Amniotic stem cell (primary cell): ENCODE data around the gene NGF.
A peak's percentile ranks its signal among the peaks of the same experiment; 100 is the strongest.

Experiments used
- DNase-seq: peaks from one replicate; lab custom pipeline; 2025; lab: John Stamatoyannopoulos, UW

The NGF gene

DNA sequence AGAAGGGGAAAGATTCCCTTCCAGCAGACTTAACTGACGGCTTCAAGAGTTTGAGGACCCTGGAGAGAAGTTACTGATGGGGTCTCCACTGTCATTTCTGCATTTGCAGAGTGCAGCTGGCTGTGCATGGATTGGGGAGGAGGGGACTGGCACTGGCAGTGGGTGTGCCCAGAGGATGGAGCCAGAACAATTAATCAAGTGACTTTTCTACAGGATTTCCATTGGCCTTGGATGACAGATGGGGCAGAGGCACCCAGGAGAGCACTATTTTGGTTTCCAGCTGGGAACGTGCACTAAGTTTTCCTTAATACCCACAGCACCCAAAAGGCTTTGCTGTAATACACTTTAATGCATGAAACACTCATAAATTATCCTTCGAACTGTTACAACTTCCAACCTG, 1.3 kb downstream of the NGF start:
- DNase-seq = no peak

- DNase-seq = no peak
These were observed 5.0 kb downstream of the NGF start for GRCh38 chr1:115332813-115333608.

- no peak for DNase-seq
These were observed 6.3 kb downstream of the NGF start for GRCh38 chr1:115331558-115332331.

- peak; percentile 89 for DNase-seq
These were observed 7.5 kb downstream of the NGF start for GRCh38 chr1:115330480-115331013.

- DNase-seq = no peak
These were observed 8.1 kb downstream of the NGF start for GRCh38 chr1:115329965-115330364.

- no peak for DNase-seq
These were observed 10.8 kb downstream of the NGF start for GRCh38 chr1:115327270-115327669.

GRCh38 chr1:115326419-115326818, 11.6 kb downstream of the NGF start:
- no peak for DNase-seq

DNA sequence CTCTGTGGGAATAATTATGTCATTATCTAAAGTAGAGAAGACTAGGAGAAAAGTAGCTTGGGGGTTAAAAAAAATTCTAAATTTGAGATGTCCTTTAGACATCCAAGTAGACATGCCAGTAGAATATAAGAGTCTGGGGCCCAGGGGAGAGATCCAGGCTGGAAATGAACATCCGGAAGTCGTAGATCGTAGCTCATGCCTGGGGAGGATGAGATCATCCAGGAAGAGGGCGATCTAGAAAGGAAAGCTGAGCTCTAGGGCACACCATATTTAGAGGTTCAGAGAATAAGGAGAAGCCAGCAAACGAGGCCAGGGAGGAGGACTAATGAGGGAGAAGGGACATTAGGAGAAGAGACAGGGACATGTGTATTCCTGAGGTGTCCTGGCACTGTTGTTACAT, 12.2 kb downstream of the NGF start:
- DNase-seq = no peak

- DNase-seq = no peak
These were observed 13.2 kb downstream of the NGF start for GRCh38 chr1:115324649-115325420.

DNA sequence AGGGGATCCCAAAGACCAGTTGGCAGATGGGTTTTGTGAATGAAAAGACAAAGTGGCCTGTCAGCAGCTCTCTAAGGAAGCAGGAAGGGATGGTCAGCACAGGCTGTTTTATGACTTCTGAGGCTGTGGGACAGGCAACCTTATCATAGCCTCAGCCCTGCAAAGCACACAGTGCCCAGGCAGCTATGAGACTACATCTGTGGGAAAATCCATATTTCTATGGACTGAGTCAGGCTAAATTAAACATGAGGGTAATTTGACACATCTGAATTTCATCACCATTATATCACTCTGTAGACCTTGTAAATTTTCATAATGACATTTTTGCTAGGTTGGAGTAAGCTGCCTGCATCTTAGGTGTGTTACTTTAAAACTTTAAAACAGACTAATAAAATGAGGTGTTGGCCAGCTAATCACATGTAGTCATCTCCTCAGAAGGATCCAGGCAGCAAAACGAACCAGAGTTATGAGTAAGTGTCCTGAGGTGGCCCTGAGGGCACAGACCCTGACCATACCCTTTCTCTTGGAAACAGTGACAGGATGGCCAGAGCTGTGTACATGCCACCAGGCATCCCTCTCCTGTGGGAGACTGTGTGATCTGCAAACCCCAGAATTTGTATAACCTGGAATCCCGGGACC, 14.6 kb downstream of the NGF start:
- DNase-seq = no peak

- no peak for DNase-seq
These were observed 15.4 kb downstream of the NGF start for GRCh38 chr1:115322631-115323030.

DNA sequence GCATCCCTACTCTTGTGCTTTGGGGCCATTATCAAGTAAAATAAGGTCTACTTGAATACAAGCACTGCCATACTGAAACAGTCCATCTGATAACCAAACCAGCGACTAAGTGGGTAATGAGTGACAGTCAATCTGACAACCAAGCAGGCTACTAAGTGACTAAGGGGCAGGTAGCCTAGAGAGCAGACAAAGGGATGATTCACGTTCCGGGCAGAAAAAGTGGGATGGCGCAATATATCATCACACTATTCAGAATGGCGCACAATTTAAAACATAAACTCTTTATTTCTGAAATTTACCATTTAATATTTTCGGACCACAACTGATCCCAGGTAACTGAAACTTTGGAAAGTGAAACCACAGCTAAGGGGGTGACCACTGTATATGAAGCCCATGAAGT, 17.7 kb downstream of the NGF start:
- DNase-seq = no peak

DNA sequence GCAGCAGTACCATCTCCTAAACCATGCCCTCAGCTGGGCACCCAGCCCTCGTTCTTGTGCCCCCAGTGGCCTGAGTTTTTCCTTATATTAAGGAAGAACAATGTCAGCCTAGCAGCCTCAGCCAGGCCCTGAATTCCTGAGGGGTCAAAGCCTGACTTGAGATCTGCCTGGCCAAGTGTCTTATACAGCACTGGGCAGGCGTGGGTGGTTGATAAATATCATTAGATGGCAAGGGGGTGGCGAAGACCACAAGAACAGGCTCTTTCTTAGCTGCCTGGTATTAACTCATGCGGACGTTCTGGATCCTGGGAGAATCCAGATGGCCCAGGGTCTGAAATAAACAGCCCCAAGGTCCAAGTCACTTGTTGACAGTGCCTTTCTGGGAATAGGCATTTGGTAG, 18.3 kb downstream of the NGF start:
- no peak for DNase-seq

GRCh38 chr1:115317101-115318012, 20.7 kb downstream of the NGF start:
- no peak for DNase-seq

DNA sequence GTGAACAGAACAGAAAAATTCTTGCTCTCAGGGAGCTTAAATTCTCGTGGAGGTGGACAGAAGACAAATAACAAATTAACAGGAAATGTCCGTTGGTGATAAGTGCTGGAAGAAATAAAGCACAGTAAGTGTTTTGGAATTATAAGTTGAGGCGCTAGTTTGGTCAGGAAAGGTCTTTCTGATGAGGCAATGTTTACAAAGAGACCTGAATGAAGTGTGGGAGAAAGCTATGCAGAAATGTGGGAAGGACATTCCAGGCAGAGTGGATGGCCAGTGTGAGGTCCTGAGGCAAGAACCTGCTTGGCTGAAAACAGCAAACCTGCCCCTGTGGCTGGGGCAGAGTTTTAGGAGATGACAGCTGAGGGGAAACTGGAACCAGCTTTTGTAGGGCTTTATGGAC, 23.3 kb downstream of the NGF start:
- no peak for DNase-seq

- DNase-seq = no peak
These were observed 24.0 kb downstream of the NGF start for GRCh38 chr1:115314092-115314491.

DNA sequence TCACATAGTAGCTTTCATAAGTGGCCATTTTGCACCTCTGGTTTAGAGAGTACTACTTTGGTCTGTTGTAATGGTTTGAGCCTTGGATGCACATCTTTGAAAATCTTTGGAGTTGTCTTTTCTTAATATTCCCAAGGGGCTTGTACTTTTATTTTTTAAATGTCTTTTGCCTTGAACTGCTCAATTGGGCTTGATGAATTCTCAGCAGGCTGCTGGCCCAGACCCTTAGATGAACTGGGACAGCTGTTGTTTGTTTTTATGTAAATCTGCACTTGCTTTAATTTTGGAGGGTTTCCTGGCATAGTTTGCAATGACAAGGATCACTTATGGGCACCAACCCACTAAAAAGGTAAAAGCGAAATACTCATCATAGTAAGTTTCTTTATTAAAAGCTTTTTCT, 24.9 kb downstream of the NGF start:
- no peak for DNase-seq

DNA sequence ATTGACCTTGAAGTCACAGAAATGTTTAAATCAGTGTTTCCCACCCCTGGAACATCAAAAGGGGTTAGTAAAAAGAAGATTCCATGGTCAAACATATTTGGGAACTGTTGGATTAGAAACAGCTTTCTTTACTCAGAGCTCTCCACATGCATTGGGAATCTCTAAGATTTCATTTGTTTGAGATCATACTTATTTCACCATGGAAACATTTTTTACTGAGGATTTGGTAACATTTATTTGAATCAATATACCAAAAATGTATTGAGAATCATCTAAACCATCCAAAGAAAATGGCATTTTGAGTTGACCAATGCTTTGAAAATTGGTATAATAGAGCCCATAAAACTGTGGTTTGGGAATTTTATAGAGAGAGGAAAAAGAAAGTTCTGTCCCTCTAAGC, 25.3 kb downstream of the NGF start:
- DNase-seq = no peak

DNA sequence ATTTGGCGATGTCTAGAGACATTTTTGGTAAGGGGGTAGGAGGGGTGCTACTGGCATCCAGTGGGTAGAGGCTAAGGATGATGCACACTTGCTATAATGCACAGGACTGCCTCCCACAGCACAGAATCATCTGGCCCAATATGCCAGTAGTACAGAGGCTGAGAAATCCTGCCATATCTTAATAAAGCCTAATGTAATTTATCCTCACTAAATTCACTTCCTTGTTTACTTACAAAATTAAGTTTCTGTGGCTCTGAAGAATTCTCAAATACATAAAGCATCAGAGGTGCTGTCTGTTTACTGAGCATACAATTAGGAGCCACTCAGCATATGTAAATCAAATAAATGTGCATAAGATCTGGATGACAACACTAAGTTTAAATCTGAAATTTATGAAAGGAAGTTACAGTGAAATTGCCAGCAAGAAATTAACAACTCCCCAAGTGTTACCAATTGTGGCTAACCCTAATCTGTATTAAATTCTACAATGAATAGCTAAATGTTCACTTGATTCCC, 26.5 kb downstream of the NGF start:
- DNase-seq = no peak

DNA sequence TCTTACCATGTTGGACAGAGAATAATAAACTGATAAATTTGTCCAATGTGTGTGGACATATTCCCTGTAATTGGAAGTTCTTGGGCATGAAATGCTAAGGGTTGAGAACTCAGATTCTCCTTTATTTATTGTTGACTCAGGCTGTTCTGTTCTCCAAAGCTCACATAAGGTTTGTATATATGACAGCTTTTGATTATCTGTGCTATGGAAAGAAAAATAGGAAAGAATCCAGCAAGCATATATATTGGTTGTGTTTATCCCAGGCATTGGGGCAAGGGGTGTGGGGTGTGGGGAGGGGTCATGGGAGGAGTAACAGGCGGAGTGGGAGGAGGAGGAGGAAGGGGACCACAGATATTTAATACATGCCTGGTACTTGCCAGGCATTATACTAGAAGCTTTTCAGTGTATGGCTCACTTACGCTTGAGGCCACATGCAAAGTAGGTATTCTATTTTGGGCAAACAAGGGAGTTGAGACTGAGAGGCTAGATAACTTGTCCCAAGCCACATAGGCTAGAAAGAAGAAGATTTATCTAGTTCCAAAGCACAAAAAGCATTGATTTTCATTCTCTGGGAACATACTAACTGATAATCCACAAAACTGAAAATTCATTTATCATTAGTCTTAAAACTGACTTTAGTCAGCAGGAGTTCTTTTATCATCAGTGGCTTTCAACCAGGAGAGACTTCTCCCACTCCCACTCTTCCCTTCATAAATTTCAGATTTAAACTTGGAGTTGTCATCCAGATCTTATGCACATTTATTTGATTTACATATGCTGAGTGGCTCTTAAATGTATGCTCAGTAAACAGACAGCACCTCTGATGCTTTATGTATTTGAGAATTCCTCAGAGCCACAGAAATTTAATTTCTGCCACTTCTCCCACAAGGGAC, 27.2 kb downstream of the NGF start:
- no peak for DNase-seq
